OCI-LY3 (cell line): ENCODE results near the gene RBM19.

ENCODE experiments used
- H2AFZ ChIP-seq: fragments of 200-600, 300-600 bp; shearing (Covaris generic); 2 replicates; pipeline ENCODE4 v1.6.0; 2014; ENCODE audit warnings: antibody characterized with exemption, low read depth, low read length
- H3K27ac ChIP-seq: fragments of 200-600, 300-600 bp; sonication (generic); 2 replicates; pipeline ENCODE4 v1.5.1; 2014; ENCODE audit warnings: mild to moderate bottlenecking, low read length, moderate library complexity, mixed read lengths
- H3K27me3 ChIP-seq: fragments of 200-600, 300-600 bp; sonication (generic); 2 replicates; pipeline ENCODE4 v1.6.1; 2014; ENCODE audit warnings: low read depth, low read length, mixed read lengths
- H3K36me3 ChIP-seq: fragments of 200-600, 300-600 bp; sonication (generic); replicated peaks from 2 replicates; pipeline ENCODE3; 2014; ENCODE audit warnings: low read depth, low read length, mixed read lengths
- H3K4me1 ChIP-seq: fragments of 300-600, 200-600 bp; sonication (generic); 2 replicates; pipeline ENCODE4 v1.6.1; 2014; ENCODE audit warnings: low read length, mixed read lengths
- H3K4me2 ChIP-seq: fragments of 200-600, 300-600 bp; sonication (generic); 2 replicates; pipeline ENCODE4 v1.6.1; 2014; ENCODE audit warnings: low read length, mixed read lengths
- H3K4me3 ChIP-seq: fragments of 300-600, 200-600 bp; sonication (generic); 2 replicates; pipeline ENCODE4 v1.5.1; 2014; ENCODE audit warnings: antibody characterized with exemption, mild to moderate bottlenecking, low read length, moderate library complexity
- H3K79me2 ChIP-seq: fragments of 300-600, 200-600 bp; shearing (Covaris generic); 2 replicates; pipeline ENCODE4 v1.6.1; 2014; ENCODE audit warnings: mild to moderate bottlenecking, low read length, mixed read lengths
- H3K9ac ChIP-seq: fragments of 300-600, 200-600 bp; shearing (Covaris generic); 2 replicates; pipeline ENCODE4 v1.6.0; 2014; ENCODE audit warnings: mild to moderate bottlenecking, low read length, moderate library complexity
- H3K9me3 ChIP-seq: fragments of 200-600, 300-600 bp; shearing (Covaris generic); 2 replicates; pipeline ENCODE4 v1.6.1; 2014; ENCODE audit warnings: low read length, mixed read lengths; ENCODE audit not compliant: insufficient read depth
- H4K20me1 ChIP-seq: fragments of 200-600, 300-600 bp; sonication (generic); 2 replicates; pipeline ENCODE4 v1.6.1; 2016; ENCODE audit warnings: low read length, mixed read lengths; ENCODE audit not compliant: insufficient read depth
- CTCF ChIP-seq: fragments of 200-600, 300-600 bp; sonication (generic); IDR thresholded peaks from 2 replicates; pipeline ENCODE4 v1.5.1; 2014; ENCODE audit warnings: antibody characterized with exemption, low read length, low read depth
- EZH2phosphoT487 ChIP-seq: fragments of 200-600 bp; shearing (Covaris generic); IDR thresholded peaks from 2 replicates; pipeline ENCODE4 v1.6.1; 2018; ENCODE audit warnings: antibody characterized with exemption, mixed run types, low read depth

The RBM19 gene

GRCh38 chr12:113946175-113946574 lies 19.9 kb downstream of the RBM19 start:
- no peaks in the 10 kb centered on the region for H4K20me1 ChIP-seq
- no peak overlapping the region for H3K9ac ChIP-seq
- TF ChIP-seq EZH2phosphoT487: no peak
- no peak for TF ChIP-seq CTCF
- no peaks in the 10 kb centered on the region for H3K4me1 ChIP-seq
- H3K79me2 ChIP-seq: no peaks in the 10 kb centered on the region
- peaks cover 39% of the 10 kb centered on the region for H3K36me3 ChIP-seq
- H3K4me2 ChIP-seq: no peak overlapping the region
- no peak overlapping the region for H3K4me3 ChIP-seq
- no peaks in the 10 kb centered on the region for H3K9me3 ChIP-seq
- no peaks in the 10 kb centered on the region for H3K27me3 ChIP-seq
- H2AFZ ChIP-seq: no peak overlapping the region
- H3K27ac ChIP-seq: no peak overlapping the region

GRCh38 chr12:113945174-113946173 lies 20.7 kb downstream of the RBM19 start:
- no peak overlapping the region for H2AFZ ChIP-seq

GRCh38 chr12:113942209-113942608 lies 23.9 kb downstream of the RBM19 start:
- Histone ChIP-seq H3K4me3 (no peak overlapping the region), H2AFZ (no peak overlapping the region), H3K27me3 (no peaks in the 10 kb centered on the region), H3K4me1 (no peaks in the 10 kb centered on the region), H3K79me2 (no peaks in the 10 kb centered on the region), H3K4me2 (no peak overlapping the region), H3K36me3 (peaks cover 25% of the 10 kb centered on the region), H3K9ac (no peak overlapping the region), H3K9me3 (no peaks in the 10 kb centered on the region), H3K27ac (no peak overlapping the region), H4K20me1 (no peaks in the 10 kb centered on the region)
- no peak for TF ChIP-seq EZH2phosphoT487
- no peak for TF ChIP-seq CTCF

More at GRCh38 chr12:113945174-113946173, 20.7 kb downstream of the RBM19 start:
- Histone ChIP-seq H3K27ac (no peak overlapping the region), H3K4me3 (no peak overlapping the region), H3K4me2 (no peak overlapping the region), H3K27me3 (no peaks in the 10 kb centered on the region), H3K9me3 (no peaks in the 10 kb centered on the region), H3K36me3 (peaks cover 39% of the 10 kb centered on the region), H3K79me2 (no peaks in the 10 kb centered on the region), H3K4me1 (no peaks in the 10 kb centered on the region), H4K20me1 (no peaks in the 10 kb centered on the region), H3K9ac (no peak overlapping the region)
- no peak for TF ChIP-seq CTCF

GRCh38 chr12:113941208-113941486 lies 25.0 kb downstream of the RBM19 start:
- Histone ChIP-seq H3K27me3 (no peaks in the 10 kb centered on the region), H3K9me3 (no peaks in the 10 kb centered on the region), H3K79me2 (no peaks in the 10 kb centered on the region), H3K27ac (no peak overlapping the region), H3K36me3 (peaks cover 31% of the 10 kb centered on the region), H2AFZ (no peak overlapping the region), H3K4me2 (no peak overlapping the region), H3K4me3 (no peak overlapping the region), H3K9ac (no peak overlapping the region), H3K4me1 (no peaks in the 10 kb centered on the region), H4K20me1 (no peaks in the 10 kb centered on the region)
- no peak for TF ChIP-seq EZH2phosphoT487
